LNCaP clone FGC (cell line): ENCODE results near the gene SCAMP4.

Experiments
- DNase-seq: peaks from one replicate; pipeline ENCODE4 v3.0.0-alpha.2; 2011; ENCODE audit warnings: low read depth
- H3K4me3 ChIP-seq: 2 replicates; pipeline ENCODE4 v1.5.1; 2011; ENCODE audit warnings: mild to moderate bottlenecking, low read depth, low read length, control low read depth
- CTCF ChIP-seq: IDR thresholded peaks from 2 replicates; pipeline ENCODE4 v1.5.1; 2012; ENCODE audit warnings: mild to moderate bottlenecking; ENCODE audit not compliant: control insufficient read depth, insufficient read depth; ENCODE audit errors: extremely low read depth

SCAMP4 gene

GRCh38 chr19:1889907-1890306 lies 15.3 kb upstream of the SCAMP4 start:
- no peak overlapping the region for H3K4me3 ChIP-seq
- no peak for DNase-seq
- TF ChIP-seq CTCF: no peak

GRCh38 chr19:1893791-1894190 lies 11.4 kb upstream of the SCAMP4 start:
- DNase-seq: no peak
- TF ChIP-seq CTCF: no peak

GRCh38 chr19:1896508-1896907 lies 8.7 kb upstream of the SCAMP4 start:
- H3K4me3 ChIP-seq: no peak overlapping the region
- no peak for TF ChIP-seq CTCF
- no peak for DNase-seq

More at GRCh38 chr19:1893791-1894190, 11.4 kb upstream of the SCAMP4 start:
- H3K4me3 ChIP-seq: no peak overlapping the region

- TF ChIP-seq CTCF: no peak
- no peak for DNase-seq
- H3K4me3 ChIP-seq: no peak overlapping the region
These were observed 3.2 kb upstream of the SCAMP4 start for GRCh38 chr19:1901940-1902404.

GRCh38 chr19:1902923-1903322 lies 2.3 kb upstream of the SCAMP4 start:
- no peak for TF ChIP-seq CTCF
- H3K4me3 ChIP-seq: no peak overlapping the region
- no peak for DNase-seq

- no peak for TF ChIP-seq CTCF
- H3K4me3 ChIP-seq: peak overlapping the region; percentile 63
- no peak for DNase-seq
These were observed 414 bp upstream of the SCAMP4 start for GRCh38 chr19:1904860-1905109.

- no peak for TF ChIP-seq CTCF
- no peak for DNase-seq
These were observed 720 bp downstream of the SCAMP4 start for GRCh38 chr19:1905863-1906375.

More at GRCh38 chr19:1905863-1906375, 720 bp downstream of the SCAMP4 start:
- peak overlapping the region; percentile 63 for H3K4me3 ChIP-seq
